Measurements from ENCODE around the gene ATP8B4.
"Not testable (repeated sequence)": the region's sequence is repeated elsewhere in the genome, so short reads cannot be mapped to it uniquely, and the experiment has no call there.

Gene ATP8B4

DNA sequence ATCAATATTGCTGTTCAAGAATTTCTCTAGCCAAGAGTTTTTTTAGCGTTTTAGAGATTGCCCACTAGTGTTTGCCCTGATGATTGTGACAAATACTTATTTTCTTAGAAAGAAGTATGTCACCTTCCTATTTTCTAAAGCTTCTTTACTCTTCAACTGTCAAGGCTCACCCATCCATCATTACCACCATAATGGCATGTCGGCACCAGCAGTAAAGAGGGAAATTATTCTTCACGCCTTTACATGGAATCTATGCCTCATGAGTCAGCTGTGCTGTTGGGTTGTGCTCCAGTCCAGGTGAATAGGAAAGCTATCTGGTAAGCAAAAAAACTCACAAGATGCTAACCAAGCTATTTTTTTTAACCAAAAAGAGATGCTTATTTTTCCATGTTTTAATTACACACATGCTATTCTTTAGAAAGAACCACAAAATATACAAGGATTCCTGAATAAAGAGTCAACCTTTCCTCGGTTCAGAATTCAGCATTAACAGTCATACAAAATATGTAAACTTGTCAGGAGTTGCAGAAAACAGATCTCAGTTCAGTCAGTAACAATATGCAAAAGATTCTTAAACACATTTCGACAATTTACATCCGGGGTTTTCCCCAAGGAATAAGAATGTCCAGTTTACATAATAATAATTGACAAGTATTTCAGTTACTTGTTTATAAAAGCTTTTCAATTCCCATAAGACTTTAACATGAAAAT lies 128.0 kb downstream of the ATP8B4 start:
- no peak for DNase-seq

DNA sequence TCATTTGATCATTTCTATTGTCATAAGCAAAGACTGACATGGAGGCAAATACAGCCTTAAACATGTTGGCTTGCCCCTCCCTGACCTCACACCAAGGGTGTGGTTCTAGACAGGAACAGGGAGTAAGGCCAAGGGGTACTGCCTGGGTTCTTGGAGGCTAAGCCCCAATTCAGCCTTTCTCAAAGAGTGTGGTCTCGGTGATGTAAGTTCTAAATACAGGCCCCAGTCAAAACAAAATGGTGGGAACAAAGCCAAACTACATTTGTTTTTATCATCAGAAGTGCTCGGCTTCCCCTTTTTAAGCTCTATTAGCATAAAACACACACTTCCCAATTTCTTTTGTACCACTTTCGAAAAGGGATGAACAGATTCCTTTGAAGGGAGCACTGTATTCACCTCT lies 129.5 kb downstream of the ATP8B4 start:
- no peak for DNase-seq

DNA sequence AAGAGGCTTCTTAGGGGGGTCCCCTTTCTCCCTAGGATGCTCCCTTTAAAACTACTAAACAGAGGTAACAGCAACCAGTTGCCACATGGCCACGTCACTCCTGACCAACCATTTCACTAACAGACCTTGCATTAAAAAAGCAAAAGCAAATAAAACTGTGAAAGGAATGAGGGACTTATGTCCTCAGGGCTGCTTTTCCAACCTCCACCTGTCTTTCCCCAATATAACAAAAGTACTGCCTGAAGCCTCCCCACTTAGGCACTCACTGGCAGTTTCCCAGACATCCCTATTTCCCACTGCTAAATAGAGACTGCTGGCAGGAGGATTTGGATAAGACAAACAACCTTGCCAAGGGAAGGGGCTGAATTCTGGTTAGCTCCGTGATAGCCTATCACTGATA lies 130.3 kb downstream of the ATP8B4 start:
- DNase-seq, result no peak

DNA sequence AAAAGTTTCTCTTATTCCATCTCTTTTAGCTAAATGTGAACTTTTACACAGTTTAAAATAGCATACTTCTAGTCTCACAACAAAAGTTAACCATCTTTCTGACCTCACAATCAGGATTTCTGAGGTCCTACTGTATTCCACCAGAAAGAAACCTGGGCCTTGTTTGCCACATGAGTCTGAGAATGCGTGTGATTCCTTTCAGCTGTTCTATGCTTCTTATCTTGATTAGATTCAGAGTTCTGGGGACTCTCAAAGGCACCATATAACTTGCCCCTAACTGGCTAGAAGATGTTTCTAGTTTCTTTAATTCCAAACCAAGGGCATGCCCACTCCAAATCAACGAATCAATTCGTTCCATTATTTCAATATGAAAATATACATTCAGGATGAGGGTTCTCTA lies 131.1 kb downstream of the ATP8B4 start:
- no peak for DNase-seq

DNA sequence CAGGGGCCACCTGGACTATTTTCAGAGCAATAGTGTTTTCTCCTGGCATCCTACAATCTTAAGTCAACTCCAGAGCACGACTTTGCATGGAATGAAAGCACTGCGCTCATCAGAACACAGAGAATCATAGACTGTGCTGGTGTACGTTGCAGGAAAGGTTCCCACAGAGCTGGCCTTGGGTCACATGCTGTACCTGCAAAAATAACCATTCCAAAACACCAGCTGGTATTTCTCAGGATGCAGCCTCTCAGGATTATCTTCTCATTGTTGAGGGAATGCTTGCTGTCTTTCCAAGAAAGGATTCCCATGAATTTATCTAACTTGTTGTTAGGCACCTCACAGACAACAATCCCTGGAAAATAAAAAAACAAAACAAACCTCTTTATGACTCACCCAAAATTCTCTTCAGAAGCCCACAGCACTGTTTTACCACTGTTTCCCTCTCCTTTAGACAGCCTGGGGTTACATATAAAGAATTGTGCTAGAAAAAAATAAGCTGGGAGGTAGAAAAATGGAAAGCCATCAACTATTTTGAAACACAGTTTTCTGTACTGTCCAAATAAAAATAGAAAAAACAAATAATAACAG lies 131.7 kb downstream of the ATP8B4 start:
- no peak for DNase-seq

DNA sequence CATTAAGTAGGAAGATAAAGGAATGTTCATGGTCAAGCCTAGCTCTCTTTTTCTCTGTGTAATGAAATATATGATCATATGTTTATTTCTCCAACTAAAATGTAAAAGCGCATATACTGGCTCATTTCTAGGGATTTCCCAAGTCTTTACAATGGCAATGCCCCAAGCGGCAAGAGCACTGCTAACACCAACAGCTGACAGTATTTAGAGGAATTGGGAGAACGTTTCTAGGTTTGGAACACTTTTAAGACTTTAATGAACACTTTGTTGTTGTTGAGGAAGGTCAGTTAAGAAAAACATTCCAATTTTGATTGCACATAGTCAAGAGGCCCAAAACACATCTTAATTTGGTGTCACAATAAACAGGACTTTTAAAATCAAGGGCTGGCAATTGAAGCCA lies 132.7 kb downstream of the ATP8B4 start:
- DNase-seq, result no peak

DNA sequence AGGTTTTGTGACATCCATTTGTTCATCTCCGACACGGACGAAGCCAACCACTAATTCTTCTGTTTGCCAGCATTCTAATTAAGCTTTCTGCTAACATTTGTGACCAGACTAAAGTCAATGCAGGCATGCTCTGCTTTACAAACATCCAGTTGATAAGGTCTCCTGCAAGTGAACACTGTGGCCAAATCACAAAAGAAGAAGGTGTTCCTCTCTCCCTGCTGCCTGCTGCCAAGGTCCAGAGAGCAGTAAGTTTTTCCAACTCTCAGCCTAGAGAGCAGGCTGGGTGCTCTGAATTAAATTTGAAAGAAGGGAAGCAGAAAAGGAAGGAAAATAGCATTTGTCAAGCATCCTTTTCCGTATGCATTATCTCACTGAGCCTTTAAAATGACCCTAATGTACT lies 133.6 kb downstream of the ATP8B4 start:
- DNase-seq, result no peak

DNA sequence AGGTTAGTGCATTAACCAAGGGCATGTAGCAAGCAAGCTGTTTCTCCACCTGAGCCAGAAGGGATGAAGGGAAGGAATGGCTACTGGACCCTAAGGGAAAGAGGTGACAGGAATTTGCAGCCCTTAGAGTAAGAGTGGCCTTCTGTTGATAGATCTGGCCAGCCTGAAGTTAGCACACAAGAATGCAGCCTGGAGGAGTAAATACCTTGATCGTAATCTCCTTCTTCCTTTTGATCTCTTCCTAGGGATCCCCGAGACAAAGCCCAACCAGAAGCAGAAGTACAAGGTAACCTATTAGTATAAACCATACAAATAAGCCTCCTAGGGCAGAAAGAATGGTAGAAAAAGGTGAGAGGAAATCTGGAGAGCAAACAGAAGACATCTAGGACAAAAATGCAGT lies 134.6 kb downstream of the ATP8B4 start:
- no peak for DNase-seq

DNA sequence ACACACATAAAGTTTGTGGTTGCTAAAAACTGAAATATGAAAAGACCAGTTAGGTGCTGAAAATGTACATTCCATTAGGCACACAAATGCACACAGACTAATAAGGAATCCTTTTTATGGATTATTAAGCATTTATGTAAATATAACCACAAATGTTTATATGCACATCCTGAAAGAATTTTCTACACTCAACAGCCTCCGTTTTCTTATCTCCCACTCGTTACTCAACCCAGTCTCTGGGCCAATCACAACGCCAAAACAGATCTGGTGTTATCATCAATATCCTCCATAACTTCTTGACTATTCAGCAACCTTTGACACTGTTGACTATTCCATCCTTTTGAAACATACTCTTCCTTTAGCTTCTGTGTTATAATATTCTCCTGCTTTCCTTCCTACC lies 136.4 kb downstream of the ATP8B4 start:
- DNase-seq, result no peak

DNA sequence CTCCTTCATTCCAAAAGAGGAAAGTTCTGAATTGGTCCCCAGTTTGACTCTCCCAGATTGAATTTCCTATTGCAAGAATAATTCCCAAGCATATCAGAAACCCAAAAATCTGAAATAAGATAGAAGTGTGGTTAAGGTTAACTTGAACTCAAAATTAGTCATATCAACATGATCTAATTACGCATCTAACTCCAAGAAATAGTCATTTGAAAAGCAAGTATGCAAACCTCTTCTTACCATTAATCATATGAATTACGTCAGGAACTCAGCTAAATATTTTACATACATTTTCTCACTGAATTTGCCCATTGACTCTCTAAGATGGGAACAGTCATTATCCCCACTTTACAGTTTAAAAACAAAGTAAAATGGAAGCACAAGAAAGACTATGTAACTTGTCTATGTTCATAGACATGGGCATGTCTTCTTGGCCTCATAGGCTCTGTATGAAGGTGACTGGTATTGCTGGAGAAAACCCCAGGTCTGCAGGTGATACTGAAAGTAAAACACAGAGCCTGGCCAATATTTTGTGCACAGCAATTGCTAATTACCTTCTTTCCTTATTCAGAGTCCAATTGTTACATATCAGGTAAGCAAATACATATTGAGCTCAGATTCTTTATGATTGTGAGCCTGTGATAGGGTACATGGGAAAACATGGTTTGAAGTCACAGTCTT lies 139.2 kb downstream of the ATP8B4 start:
- DNase-seq, result no peak

GRCh38 chr15:49978121-49978520 lies 140.9 kb downstream of the ATP8B4 start:
- no peak for DNase-seq

DNA sequence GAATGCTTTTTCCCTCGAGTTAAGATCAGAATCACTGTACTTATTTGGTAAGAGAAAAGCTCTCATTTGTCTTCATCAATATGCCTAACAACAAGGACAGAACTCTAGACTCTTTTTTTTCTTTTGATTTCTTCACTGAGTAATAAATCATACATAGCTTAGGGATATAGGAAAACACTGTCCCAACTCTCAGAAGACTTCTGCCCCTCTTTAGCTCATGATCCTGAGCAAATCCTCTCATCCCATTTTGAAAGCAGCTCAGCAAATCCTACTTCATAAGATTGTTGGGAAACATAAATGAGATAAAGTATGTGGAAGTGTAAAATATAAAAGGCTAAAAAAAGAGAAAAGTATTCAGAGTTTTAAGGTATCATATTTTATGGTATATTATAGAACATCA lies 141.7 kb downstream of the ATP8B4 start:
- DNase-seq, result no peak

- no peak for DNase-seq
These were observed 154.5 kb downstream of the ATP8B4 start for GRCh38 chr15:49964551-49964950.

DNA sequence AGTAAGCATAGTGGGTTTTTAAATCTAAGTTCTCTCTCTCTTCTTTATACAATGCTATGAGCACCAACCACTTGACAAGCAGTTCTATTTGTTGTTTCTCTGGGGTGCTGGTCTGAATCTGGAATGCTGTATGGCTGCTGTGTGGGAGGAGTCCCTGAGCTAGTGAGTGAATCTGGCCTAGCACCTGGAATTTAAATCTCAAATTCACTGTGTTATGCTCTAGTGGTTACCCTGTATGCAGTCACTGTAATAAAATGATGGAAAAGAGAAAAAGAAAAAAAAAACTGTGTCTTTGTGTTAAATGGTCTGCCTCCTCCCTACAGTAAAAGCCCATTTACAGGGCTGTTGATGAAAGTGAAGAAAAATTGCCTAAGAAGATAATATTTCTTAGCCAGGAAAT lies 155.0 kb downstream of the ATP8B4 start:
- DNase-seq, result no peak

DNA sequence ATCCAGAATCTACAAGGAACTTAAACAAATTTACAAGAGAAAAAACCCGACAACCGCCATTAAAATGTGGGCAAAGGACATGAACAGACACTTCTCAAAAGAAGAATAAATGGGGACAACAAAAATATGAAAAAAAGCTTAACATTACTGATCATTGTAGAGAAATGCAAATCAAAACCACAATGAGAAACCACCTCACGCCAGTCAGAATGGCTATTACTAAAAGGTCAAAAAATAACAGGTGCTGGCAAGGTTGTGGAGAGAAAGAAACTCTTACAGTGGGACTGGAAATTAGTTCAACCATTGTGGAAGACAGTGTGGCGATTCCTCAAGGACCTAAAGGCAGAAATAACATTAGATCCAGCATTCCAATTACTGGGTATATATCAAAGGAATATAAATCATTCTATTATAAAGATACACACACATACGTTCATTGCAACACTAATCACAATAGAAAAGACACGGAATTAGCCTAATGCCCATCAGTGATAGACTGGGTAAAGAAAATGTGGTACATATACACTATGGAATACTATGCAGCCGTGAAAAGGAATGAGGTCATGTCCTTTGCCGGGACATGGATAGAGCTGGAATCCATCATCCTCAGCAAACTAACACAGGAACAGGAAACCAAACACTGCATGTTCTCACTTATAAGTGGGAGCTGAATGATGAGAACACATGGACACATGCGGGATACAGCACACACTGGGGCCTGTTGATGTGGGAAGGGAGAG lies 155.8 kb downstream of the ATP8B4 start:
- not testable (repeated sequence) for DNase-seq

DNA sequence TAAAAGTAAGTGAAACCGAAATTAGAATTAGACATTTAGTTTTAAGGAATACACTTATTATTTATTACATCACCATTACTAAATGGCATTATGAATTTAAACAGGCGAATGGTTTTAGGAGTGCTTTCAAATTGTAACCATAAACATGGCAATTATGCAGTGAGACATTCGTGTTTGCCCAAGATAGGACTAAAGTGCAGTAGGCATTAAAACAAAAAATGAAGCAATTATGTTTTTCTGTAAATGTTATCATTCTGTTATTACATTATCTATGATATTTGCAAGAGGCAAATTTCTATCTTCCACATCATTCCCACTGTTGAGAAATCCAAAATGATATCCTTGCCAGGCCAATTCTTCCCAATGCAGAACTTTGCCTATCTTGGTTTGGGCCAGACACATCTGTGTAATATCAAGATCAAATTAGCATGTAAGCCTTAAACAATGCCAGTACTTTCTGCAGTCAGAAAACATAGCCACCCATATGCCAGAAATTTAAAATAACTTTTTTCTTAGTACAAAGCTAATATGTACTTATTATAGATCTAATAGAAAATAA lies 156.9 kb downstream of the ATP8B4 start:
- no peak for DNase-seq

DNA sequence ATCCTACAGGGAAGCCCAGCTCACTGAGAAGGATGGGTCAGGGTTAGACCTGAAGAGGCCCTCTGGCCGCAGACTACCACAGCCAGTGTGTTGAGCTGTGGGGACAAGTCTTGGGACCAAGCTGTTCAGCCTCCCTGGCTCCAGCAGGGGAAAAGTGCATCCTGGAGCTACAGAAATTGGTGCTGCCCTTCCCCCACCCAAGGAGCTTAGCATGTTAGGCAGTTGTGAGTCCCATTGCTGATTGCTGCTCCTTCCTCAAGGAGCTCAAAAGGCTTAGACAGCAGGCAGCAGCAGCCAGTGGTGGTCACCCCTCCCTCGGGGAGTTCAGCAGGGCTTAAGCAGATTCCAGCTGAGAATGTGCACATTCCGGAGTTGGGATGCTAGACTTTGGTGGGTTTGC lies 165.6 kb downstream of the ATP8B4 start:
- no peak for DNase-seq

GRCh38 chr15:49946681-49947080 lies 172.4 kb downstream of the ATP8B4 start:
- DNase-seq, result no peak

DNA sequence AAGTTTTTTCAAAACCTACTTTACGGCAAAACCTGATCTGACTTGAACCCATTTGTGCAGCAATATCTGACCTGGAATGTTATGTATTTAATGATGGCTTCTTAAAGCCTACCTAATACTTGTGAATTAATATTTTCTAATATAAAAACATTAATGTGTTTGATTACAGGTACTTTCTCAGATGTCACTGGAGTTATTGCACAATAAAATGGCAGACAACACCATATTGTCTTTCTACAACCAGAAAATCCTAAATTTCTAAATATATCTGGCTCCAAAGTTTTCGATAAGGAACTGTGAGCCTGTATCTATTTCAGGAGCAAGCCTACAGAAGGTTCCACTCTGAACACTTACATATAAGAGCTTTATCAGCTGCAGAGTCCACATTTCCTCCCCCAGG lies 184.5 kb downstream of the ATP8B4 start:
- no peak for DNase-seq

GRCh38 chr15:49927189-49927861 lies 191.7 kb downstream of the ATP8B4 start:
- DNase-seq, result no peak

GRCh38 chr15:49926740-49927139 lies 192.3 kb downstream of the ATP8B4 start:
- no peak for DNase-seq

GRCh38 chr15:49923671-49924070 lies 195.4 kb downstream of the ATP8B4 start:
- no peak for DNase-seq

GRCh38 chr15:49919034-49919433 lies 200.0 kb downstream of the ATP8B4 start:
- DNase-seq, result no peak
